Measurements from ENCODE around the gene CDH6. TPM values are rescaled to one million over a fixed set of nuclear protein-coding genes. Genes with fewer than 3 reads are reported as not detected.

The CDH6 gene
- total RNA-seq, 1 donor from 2014 or later: 17.9 TPM

- H3K27me3 Mint-ChIP-seq (ENCODE audit: insufficient read depth, low read depth): no peaks in the 10 kb centered on the region
- no peaks in the 10 kb centered on the region for H3K36me3 ChIP-seq
- DNase-seq (ENCODE audit: low spot score): no peak
- no peaks in the 10 kb centered on the region for H3K4me1 ChIP-seq
- H3K27me3 ChIP-seq: no peaks in the 10 kb centered on the region
- no peak overlapping the region for H3K4me2 ChIP-seq
- H3K79me2 ChIP-seq (ENCODE audit: low read depth): peaks cover 6% of the 10 kb centered on the region
- H2AFZ ChIP-seq (replicated peaks): no peak overlapping the region
- H3K9ac ChIP-seq: no peak overlapping the region
- H3K9me3 ChIP-seq (ENCODE audit: low read depth): no peaks in the 10 kb centered on the region
- H4K20me1 ChIP-seq (ENCODE audit: low read depth): no peaks in the 10 kb centered on the region
- H3K4me3 Mint-ChIP-seq: no peak overlapping the region
- H3K4me1 Mint-ChIP-seq: no peaks in the 10 kb centered on the region
- no peaks in the 10 kb centered on the region for H3K9me3 Mint-ChIP-seq
- no peak overlapping the region for H3K27ac ChIP-seq
- H3K36me3 Mint-ChIP-seq: peaks cover 18% of the 10 kb centered on the region
- TF ChIP-seq EZH2phosphoT487 (IDR thresholded peaks at IDR 0.05): no peak
- TF ChIP-seq, protein P1, sequence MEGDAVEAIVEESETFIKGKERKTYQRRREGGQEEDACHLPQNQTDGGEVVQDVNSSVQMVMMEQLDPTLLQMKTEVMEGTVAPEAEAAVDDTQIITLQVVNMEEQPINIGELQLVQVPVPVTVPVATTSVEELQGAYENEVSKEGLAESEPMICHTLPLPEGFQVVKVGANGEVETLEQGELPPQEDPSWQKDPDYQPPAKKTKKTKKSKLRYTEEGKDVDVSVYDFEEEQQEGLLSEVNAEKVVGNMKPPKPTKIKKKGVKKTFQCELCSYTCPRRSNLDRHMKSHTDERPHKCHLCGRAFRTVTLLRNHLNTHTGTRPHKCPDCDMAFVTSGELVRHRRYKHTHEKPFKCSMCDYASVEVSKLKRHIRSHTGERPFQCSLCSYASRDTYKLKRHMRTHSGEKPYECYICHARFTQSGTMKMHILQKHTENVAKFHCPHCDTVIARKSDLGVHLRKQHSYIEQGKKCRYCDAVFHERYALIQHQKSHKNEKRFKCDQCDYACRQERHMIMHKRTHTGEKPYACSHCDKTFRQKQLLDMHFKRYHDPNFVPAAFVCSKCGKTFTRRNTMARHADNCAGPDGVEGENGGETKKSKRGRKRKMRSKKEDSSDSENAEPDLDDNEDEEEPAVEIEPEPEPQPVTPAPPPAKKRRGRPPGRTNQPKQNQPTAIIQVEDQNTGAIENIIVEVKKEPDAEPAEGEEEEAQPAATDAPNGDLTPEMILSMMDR (IDR thresholded peaks at IDR 0.05): no peak
- no peak for TF ChIP-seq EZH2 (IDR thresholded peaks at IDR 0.05)
- no peaks in the 10 kb centered on the region for H3F3A ChIP-seq (ENCODE audit: low read depth)
- H3K4me3 ChIP-seq: no peak overlapping the region
- no peak overlapping the region for H3K27ac Mint-ChIP-seq
Observed at GRCh38 chr5:31287985-31288384, 94.5 kb downstream of the CDH6 start.

GRCh38 chr5:31289429-31289828 is 95.9 kb downstream of the CDH6 start:
- no peak overlapping the region for H2AFZ ChIP-seq (replicated peaks)
- no peak for DNase-seq (ENCODE audit: low spot score)
- H3K27me3 Mint-ChIP-seq (ENCODE audit: insufficient read depth, low read depth): no peaks in the 10 kb centered on the region
- no peak overlapping the region for H3K27ac Mint-ChIP-seq
- no peak for TF ChIP-seq EZH2 (IDR thresholded peaks at IDR 0.05)
- no peak for TF ChIP-seq EZH2phosphoT487 (IDR thresholded peaks at IDR 0.05)
- TF ChIP-seq, protein P1 (IDR thresholded peaks at IDR 0.05): no peak
- H3K4me3 ChIP-seq: no peak overlapping the region
- no peaks in the 10 kb centered on the region for H3K4me1 ChIP-seq
- H3K79me2 ChIP-seq (ENCODE audit: low read depth): peaks cover 6% of the 10 kb centered on the region
- peaks cover 14% of the 10 kb centered on the region for H3K36me3 Mint-ChIP-seq
- H3K9me3 ChIP-seq (ENCODE audit: low read depth): no peaks in the 10 kb centered on the region
- no peaks in the 10 kb centered on the region for H3K9me3 Mint-ChIP-seq
- H3K4me3 Mint-ChIP-seq: no peak overlapping the region
- H4K20me1 ChIP-seq (ENCODE audit: low read depth): no peaks in the 10 kb centered on the region
- H3K27ac ChIP-seq: no peak overlapping the region
- no peaks in the 10 kb centered on the region for H3F3A ChIP-seq (ENCODE audit: low read depth)
- no peaks in the 10 kb centered on the region for H3K27me3 ChIP-seq
- H3K36me3 ChIP-seq: no peaks in the 10 kb centered on the region
- no peak overlapping the region for H3K4me2 ChIP-seq
- H3K9ac ChIP-seq: no peak overlapping the region
- H3K4me1 Mint-ChIP-seq: no peaks in the 10 kb centered on the region

- no peak overlapping the region for H3K9ac ChIP-seq
- H3K27me3 Mint-ChIP-seq (ENCODE audit: insufficient read depth, low read depth): no peaks in the 10 kb centered on the region
- H3K27ac ChIP-seq: no peak overlapping the region
- no peak overlapping the region for H3K4me3 Mint-ChIP-seq
- H3K4me1 Mint-ChIP-seq: no peaks in the 10 kb centered on the region
- H3K9me3 ChIP-seq (ENCODE audit: low read depth): no peaks in the 10 kb centered on the region
- H2AFZ ChIP-seq (replicated peaks): no peak overlapping the region
- H4K20me1 ChIP-seq (ENCODE audit: low read depth): no peaks in the 10 kb centered on the region
- TF ChIP-seq EZH2 (IDR thresholded peaks at IDR 0.05) (no peak), EZH2phosphoT487 (IDR thresholded peaks at IDR 0.05) (no peak)
- TF ChIP-seq, protein P1 (IDR thresholded peaks at IDR 0.05): peak; percentile 36
- DNase-seq (ENCODE audit: low spot score): peak; percentile 14
- H3K4me2 ChIP-seq: no peak overlapping the region
- H3F3A ChIP-seq (ENCODE audit: low read depth): no peaks in the 10 kb centered on the region
- no peaks in the 10 kb centered on the region for H3K27me3 ChIP-seq
- no peak overlapping the region for H3K27ac Mint-ChIP-seq
- peaks cover 6% of the 10 kb centered on the region for H3K79me2 ChIP-seq (ENCODE audit: low read depth)
- H3K4me3 ChIP-seq: no peak overlapping the region
- H3K36me3 Mint-ChIP-seq: peaks cover 14% of the 10 kb centered on the region
- no peaks in the 10 kb centered on the region for H3K9me3 Mint-ChIP-seq
- H3K4me1 ChIP-seq: no peaks in the 10 kb centered on the region
- H3K36me3 ChIP-seq: no peaks in the 10 kb centered on the region
Observed at GRCh38 chr5:31291323-31291854, 97.9 kb downstream of the CDH6 start.
